NCI-H446 (cell line): Measurements from ENCODE around the gene EPG5.
"Not testable (repeated sequence)": the region's sequence is repeated elsewhere in the genome, so short reads cannot be mapped to it uniquely, and the experiment has no call there.

Experiments used
- DNase-seq, 2 experiments: peaks; one replicate each; lab custom pipeline; 2025; lab: John Stamatoyannopoulos, UW

The EPG5 gene

DNA sequence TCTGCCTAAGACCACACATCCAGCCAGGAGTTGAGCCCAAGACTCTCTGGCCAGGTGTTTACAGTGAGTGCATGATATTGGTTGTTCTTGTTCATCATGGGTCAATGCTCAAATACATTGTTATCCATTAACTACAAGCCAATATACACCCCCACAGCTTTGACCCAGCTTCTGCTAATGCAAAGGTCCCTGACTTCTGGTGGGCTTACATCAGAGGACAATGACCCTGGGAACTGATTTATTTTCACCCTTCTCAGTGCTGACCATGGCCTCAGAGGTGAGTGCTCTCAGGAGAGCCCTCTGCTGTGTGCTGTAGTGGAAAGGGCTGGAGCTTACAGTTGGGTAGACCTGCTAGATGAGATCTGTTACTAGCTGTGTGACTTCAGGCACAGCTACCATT is 152.4 kb downstream of the EPG5 start:
- not testable (repeated sequence) for DNase-seq

DNA sequence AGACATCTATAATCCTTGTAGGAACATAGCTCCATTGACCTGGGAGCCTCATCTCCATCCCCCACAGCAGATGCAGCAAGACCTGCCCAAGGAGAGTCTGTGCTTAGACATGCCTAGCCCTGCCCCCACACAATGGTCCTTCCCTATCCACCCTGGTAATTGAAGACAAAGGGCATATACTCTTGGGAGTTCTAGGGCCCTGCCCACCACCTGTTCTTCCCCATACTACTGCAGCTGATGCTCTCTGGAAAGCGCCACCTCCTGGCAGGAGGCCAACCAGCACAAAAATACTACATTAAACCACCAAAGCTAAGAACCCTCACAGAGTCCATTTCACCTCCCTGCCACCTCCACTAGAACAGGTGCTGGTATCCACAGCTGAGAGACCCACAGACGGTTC is 160.0 kb downstream of the EPG5 start:
- peak in 1 of 2 experiments; percentile 27 for DNase-seq

DNA sequence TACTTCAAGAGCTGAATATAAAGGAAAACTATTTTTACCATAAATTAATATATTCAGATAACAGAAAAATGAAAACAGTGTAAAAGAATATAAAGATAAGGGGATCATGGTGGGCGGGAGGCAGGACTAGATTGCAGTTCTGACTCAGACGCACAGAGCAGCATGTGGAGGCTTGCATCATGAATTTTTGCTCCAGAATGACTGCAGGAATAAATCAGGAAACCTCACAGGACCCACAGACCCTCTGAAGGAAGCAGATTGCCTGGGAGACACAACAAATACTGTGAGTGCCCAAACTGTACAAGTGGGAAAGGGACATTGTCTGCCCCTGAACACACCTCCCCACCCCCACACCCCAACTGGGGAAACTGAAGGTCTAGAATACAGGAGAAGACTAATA is 160.9 kb downstream of the EPG5 start:
- no peak for DNase-seq

DNA sequence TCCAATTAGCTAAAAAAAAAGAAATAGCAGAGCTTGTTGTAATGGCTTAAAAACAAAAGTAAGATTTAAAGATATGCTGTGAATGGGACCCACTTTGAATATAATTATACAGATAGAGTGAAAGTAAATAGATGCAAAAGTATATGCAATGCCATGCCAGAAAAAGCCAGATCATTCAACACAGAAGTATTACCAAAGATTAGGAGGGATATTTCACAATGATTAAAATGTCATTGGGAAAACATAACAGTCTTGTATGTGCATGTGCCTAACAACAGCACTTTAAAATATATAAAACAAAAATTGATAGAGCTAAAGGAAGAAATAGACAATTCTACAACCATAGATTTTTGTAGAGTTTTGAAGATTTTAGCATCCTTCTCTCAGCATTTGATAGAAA is 161.6 kb downstream of the EPG5 start:
- DNase-seq: no peak

DNA sequence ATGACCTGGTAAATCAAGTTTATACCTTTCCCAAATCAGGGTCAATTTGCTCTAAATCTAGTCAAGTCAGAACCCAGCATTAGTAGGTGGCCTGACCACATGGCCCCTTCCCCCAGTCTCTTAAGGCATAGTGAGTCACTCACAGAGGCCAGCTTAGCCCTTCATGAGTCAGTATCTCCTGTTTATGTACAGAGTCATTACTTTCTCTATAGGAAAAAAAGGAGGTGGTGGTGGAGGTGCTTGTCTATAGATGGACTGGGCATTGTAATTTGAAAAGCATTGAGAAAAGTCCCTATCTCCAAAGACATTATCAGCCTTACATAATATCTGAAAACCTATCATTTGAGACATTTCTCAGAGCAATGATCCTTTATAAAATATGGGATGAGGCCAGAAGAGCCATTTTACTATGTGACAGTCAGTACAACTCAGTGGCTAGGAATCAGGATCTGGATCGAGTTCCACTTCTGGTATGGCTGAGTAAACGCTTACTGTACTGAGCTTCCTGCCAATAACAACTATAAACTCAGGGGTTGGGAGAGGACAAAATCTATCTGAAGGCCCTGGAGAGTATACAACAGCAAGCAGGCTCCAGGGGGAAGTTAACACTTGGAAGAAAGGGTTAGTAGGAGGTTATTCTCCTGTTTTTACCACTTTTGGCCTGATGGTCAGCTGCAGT is 164.2 kb downstream of the EPG5 start:
- DNase-seq: no peak

DNA sequence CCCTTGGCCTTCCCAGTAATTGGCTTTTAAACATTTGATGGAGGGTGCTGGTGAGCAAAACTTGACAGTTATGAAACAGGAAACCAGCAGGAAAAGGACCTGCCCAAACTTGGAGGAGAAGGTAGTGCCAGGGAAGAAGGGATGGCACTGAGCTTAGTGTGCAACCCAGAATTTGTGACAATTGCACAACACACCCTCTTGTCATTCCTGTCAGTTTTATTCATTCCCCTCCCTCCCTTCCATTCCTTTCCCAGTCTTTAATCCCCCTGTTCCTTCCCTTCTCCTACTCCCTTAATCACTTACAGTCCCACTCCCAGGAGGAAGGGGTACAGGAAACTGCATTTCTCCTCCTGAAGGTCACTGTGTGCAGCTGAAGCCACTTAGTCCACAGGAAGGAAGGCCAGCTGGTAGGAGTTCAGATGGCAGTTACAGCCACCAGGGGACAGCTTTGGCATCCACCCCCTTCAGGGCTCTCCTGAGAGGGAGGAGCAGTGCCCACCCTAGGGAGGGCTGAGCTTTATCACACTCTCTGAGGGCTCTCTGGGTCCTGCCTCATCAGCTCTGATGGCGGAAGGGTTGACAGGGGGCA is 165.6 kb downstream of the EPG5 start:
- DNase-seq: no peak
